Upper lobe of left lung (tissue), 4 donors: ENCODE measurements around the gene GJD4.

Experiments
- CTCF ChIP-seq, 6 experiments: fragments of 450-650 bp in 4 of 6; fragments of 200-600 bp in 2 of 6; sonication (generic) in 2 of 6; IDR thresholded peaks; one replicate each; pipeline ENCODE4 v1.5.1; 2016 to 2019; ENCODE audit warnings: antibody characterized with exemption in 6 of 6
- POLR2A ChIP-seq, 4 donors: fragments of 450-650 bp; IDR thresholded peaks; one replicate each; pipeline ENCODE4 v1.5.1; 2016 to 2017; ENCODE audit warnings: antibody characterized with exemption in 4 of 4, mild to moderate bottlenecking in 2 of 4

- TF ChIP-seq CTCF (IDR thresholded peaks at IDR 0.05) (no peak), POLR2A (IDR thresholded peaks at IDR 0.05) (no peak)
Measured at GRCh38 chr10:35569111-35569707, 35.9 kb upstream of the GJD4 start.
